GM10266 (cell line): Measurements from ENCODE around the gene PIK3C2G.

Source experiments
- DNase-seq: peaks from one replicate; pipeline ENCODE4 v3.0.0; 2012; ENCODE audit errors: extremely low spot score
- CTCF ChIP-seq: IDR thresholded peaks from 2 replicates; pipeline ENCODE4 v1.5.1; 2012; ENCODE audit warnings: mild to moderate bottlenecking, low read depth; ENCODE audit not compliant: control insufficient read depth, insufficient read depth; ENCODE audit errors: missing control alignments

The PIK3C2G gene

GRCh38 chr12:18601962-18602361 is 340.6 kb downstream of the PIK3C2G start:
- no peak for TF ChIP-seq CTCF

GRCh38 chr12:18612971-18613370 is 351.7 kb downstream of the PIK3C2G start:
- DNase-seq = no peak
- TF ChIP-seq CTCF = no peak

More at GRCh38 chr12:18601962-18602361, 340.6 kb downstream of the PIK3C2G start:
- no peak for DNase-seq

GRCh38 chr12:18620986-18621385 is 359.7 kb downstream of the PIK3C2G start:
- DNase-seq = no peak
- no peak for TF ChIP-seq CTCF

GRCh38 chr12:18629445-18629844 is 368.1 kb downstream of the PIK3C2G start:
- DNase-seq = no peak
- no peak for TF ChIP-seq CTCF

- TF ChIP-seq CTCF = no peak
- DNase-seq = no peak
Measured at GRCh38 chr12:18629916-18630315, 368.6 kb downstream of the PIK3C2G start.

GRCh38 chr12:18631339-18631738 is 370.0 kb downstream of the PIK3C2G start:
- TF ChIP-seq CTCF = no peak
- no peak for DNase-seq

- TF ChIP-seq CTCF = no peak
Measured at GRCh38 chr12:18632848-18633247, 371.5 kb downstream of the PIK3C2G start.

More at GRCh38 chr12:18632848-18633247, 371.5 kb downstream of the PIK3C2G start:
- DNase-seq = no peak
